Neutrophil (primary cell): ENCODE measurements around the gene CLCF1.
A peak's percentile ranks its signal among the peaks of the same experiment; 100 is the strongest.

Experiments
- H3K27ac ChIP-seq: fragments of 200-600 bp; sonication (generic); 2 replicates; pipeline ENCODE4 v1.5.1; 2016; ENCODE audit warnings: mild to moderate bottlenecking, moderate library complexity
- H3K27me3 ChIP-seq: fragments of 200-600 bp; sonication (generic); 2 replicates; pipeline ENCODE4 v1.6.0; 2016; ENCODE audit warnings: mild to moderate bottlenecking
- H3K36me3 ChIP-seq: fragments of 200-600 bp; sonication (generic); 2 replicates; pipeline ENCODE4 v1.5.1; 2017
- H3K4me1 ChIP-seq, 2 experiments: fragments of 200-600 bp in 1 of 2; sonication (generic) in 1 of 2; 1 replicate in 1 of 2; 2 replicates in 1 of 2; pipeline versions ENCODE4 v1.5.1 to v1.6.1; 2013 to 2016; ENCODE audit warnings: low read depth in 1 of 2, low read length in 1 of 2, mild to moderate bottlenecking in 1 of 2, moderate library complexity in 1 of 2; ENCODE audit not compliant: control insufficient read depth in 1 of 2, insufficient read depth in 1 of 2
- H3K4me3 ChIP-seq, 2 experiments: fragments of 200-600 bp in 1 of 2; sonication (generic) in 1 of 2; 1 replicate in 1 of 2; 2 replicates in 1 of 2; pipeline ENCODE4 v1.5.1; 2013 to 2016; ENCODE audit warnings: low read depth in 1 of 2, low read length in 1 of 2, mild to moderate bottlenecking in 1 of 2, moderate library complexity in 1 of 2
- H3K9me3 ChIP-seq: fragments of 200-600 bp; sonication (generic); 2 replicates; pipeline ENCODE4 v1.5.1; 2016
- TF ChIP-seq, protein P1 (sequence below): fragments of 200-600 bp; sonication (generic); IDR thresholded peaks from 2 replicates; pipeline ENCODE4 v1.5.1; 2016; ENCODE audit warnings: antibody characterized with exemption

CLCF1 gene

DNA sequence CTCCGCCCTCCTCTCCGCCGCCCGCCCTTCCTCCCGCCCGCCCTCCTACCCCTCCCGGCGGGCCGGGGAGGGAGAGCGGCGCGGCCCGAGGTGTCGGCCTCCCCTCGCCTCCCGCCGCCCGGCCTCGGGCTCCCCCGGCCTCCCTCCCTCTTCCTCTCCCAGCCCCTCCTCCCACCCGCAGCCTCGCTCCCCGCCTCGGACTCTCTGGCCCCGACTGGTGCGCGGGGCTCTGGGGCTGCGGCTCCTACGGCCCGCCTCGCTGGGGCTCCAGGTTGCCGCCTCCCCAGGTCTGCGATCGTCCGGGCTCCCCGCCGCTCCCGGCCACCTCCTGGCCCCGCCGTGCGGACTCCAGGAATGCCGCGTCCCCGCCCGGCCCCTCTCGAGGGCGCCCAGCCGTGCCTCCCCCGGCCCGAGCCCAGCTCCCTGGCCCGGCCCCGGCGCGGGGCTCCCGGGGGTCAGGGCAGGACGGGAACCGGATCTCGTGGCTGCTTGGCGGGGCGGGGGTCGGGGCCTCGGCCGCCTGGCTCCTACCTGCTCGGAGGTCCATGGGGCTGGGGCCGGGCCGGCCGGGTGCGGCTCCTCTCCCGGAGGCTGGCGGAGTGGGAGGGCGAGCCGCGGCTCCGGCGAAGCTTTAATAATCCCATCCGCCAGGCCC lies at the start of gene CLCF1:
Gene CLCF1 (minus strand): TSS at position 606 of the 655 bp plus-strand sequence. CDS start 59 bp downstream, at position 547.
- TF ChIP-seq, protein P1, sequence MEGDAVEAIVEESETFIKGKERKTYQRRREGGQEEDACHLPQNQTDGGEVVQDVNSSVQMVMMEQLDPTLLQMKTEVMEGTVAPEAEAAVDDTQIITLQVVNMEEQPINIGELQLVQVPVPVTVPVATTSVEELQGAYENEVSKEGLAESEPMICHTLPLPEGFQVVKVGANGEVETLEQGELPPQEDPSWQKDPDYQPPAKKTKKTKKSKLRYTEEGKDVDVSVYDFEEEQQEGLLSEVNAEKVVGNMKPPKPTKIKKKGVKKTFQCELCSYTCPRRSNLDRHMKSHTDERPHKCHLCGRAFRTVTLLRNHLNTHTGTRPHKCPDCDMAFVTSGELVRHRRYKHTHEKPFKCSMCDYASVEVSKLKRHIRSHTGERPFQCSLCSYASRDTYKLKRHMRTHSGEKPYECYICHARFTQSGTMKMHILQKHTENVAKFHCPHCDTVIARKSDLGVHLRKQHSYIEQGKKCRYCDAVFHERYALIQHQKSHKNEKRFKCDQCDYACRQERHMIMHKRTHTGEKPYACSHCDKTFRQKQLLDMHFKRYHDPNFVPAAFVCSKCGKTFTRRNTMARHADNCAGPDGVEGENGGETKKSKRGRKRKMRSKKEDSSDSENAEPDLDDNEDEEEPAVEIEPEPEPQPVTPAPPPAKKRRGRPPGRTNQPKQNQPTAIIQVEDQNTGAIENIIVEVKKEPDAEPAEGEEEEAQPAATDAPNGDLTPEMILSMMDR: no peak
- Histone ChIP-seq H3K27ac (peak within 1 kb of the TSS; percentile 82), H3K4me1 (peaks cover 44 to 55% of the 10 kb centered on the region in 2 experiments)

DNA sequence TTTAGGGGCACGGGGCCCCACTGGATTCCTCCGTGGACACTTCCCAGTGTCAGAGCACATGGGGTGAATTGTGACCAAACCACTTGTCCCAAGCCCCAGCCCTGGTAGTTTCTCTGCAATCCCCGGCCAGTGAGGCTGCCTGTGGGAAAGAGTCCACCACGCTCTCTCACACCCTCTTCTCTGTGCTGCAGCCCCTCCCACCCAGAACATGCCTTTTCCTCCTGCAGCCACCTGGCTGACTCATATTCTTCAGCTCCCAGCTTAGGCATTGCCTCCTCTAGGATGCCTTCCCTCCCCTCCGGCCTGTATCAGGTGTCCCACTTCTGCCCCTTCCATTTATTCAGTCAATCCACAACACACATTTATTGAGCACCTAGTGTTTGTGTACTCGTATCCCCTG lies 49.5 kb upstream of the CLCF1 start:
- TF ChIP-seq, protein P1: no peak
- H3K9me3 ChIP-seq: no peaks in the 10 kb centered on the region
- no peaks in the 10 kb centered on the region for H3K36me3 ChIP-seq
- H3K27me3 ChIP-seq: peaks cover 23% of the 10 kb centered on the region
- H3K4me3 ChIP-seq: no peak overlapping the region
- peaks cover 29 to 41% of the 10 kb centered on the region in 2 experiments for H3K4me1 ChIP-seq
- H3K27ac ChIP-seq: no peak overlapping the region

More for the DNA sequence above, at the start of gene CLCF1:
- peaks cover 12% of the 10 kb centered on the region for H3K27me3 ChIP-seq
- H3K36me3 ChIP-seq: no peaks in the 10 kb centered on the region
- H3K9me3 ChIP-seq: no peaks in the 10 kb centered on the region
- H3K4me3 ChIP-seq: peak within 1 kb of the TSS; percentile 63 to 76

DNA sequence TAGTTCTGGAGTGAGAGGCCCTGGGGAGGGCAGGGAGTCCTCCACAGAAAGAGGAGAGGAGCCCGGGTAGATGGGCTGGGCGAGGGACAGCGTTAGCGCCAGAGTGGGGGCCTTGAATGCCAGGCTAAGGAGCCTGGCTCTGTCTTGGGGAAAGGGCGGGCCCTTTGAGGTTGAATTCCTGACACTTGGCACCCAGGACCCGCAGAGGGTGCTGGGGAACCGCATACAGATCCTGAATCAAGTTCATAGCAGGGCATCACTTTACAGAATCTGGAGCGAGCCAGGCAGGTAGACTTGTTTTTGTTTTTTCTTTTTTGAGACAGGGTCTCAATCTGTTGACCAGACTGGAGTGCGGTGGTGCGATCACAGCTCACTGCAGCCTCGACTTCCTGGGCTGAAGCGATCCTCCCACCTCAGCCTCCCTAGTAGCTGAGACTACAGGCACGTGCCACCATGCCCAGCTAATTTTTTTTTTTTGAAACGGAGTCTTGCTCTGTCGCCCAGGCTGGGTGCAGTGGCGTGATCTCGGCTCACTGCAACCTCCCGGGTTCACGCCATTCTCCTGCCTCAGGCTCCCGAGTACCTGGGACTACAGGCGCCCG lies 48.1 kb upstream of the CLCF1 start:
- Histone ChIP-seq H3K36me3 (no peaks in the 10 kb centered on the region), H3K27ac (peak overlapping the region; percentile 82), H3K4me3 (peak overlapping the region; percentile 64 to 83), H3K9me3 (no peaks in the 10 kb centered on the region), H3K27me3 (peaks cover 36% of the 10 kb centered on the region), H3K4me1 (peaks cover 24 to 37% of the 10 kb centered on the region in 2 experiments)
- TF ChIP-seq, protein P1: no peak

DNA sequence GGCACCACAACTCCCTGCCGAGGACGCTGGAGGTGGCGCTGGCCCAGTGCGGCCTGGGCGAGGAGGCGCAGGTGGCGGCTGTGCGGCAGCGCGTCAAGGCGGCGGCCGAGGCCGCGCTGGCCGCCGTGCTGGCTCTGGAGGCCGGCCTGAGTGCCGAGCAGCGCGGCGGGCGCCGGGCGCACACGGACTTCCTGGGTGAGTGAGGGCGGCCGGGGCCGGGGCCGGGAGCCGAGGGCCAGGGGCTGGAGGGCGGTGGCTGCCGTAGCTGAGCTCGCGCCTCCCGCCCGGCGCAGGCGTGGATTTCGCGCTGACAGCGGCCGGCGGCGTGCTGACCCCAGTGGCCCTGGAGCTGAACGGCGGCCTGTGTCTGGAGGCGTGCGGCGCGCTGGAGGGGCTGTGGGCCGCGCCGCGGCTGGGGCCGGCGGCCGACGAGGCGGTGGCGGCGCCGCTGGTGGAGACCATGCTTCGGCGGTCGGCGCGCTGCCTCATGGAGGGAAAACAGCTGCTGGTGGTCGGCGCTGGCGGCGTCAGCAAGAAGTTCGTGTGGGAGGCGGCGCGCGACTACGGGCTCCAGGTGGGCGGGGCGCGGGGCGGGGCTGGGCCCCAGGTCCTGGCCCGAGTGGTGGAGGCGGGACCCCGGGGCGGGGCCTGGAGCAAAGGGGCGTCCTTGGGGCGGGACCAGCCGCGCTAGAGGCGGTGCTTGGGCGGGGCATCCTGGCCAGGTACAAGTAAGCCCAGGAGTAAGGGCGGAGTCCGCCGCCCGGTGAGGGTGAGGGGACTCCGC lies 47.4 kb upstream of the CLCF1 start:
- peaks cover 43% of the 10 kb centered on the region for H3K27me3 ChIP-seq
- TF ChIP-seq, protein P1: peak; percentile 67
- H3K4me3 ChIP-seq: peak overlapping the region; percentile 64 to 83
- H3K27ac ChIP-seq: peak overlapping the region; percentile 82
- H3K36me3 ChIP-seq: no peaks in the 10 kb centered on the region
- H3K9me3 ChIP-seq: no peaks in the 10 kb centered on the region
- H3K4me1 ChIP-seq: peaks cover 24 to 38% of the 10 kb centered on the region in 2 experiments

DNA sequence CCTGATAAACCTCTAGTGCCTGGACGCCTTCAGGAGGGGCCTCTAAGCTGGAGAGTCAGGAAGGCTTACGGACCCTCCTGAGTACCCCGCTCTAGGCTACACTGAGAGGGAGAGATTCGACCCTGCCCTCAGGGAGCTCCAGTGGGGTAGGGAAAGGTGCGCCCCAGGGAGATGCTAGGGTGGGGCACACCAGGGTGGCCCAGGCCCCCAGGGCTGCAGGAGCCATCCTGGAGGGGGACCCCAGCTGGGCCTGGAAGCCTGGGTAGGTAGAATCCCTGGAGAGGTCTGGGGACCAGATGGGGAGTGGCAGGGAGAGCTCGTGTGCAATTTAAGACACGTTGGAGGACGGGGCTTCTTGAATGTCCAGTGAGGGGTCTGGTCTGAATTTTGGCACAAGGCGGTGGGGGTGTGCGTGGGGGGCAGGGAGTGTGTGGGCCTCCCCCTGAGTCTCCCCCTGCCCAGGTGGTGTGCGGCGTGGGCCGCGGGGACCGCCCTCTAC lies 46.8 kb upstream of the CLCF1 start:
- peak overlapping the region; percentile 64 to 83 for H3K4me3 ChIP-seq
- H3K36me3 ChIP-seq: no peaks in the 10 kb centered on the region
- peaks cover 24 to 44% of the 10 kb centered on the region in 2 experiments for H3K4me1 ChIP-seq
- peak overlapping the region; percentile 82 for H3K27ac ChIP-seq
- H3K9me3 ChIP-seq: no peaks in the 10 kb centered on the region
- H3K27me3 ChIP-seq: peaks cover 50% of the 10 kb centered on the region
- TF ChIP-seq, protein P1: no peak
